Measurements from ENCODE around the gene CACNA1B.
A peak's percentile ranks its signal among the peaks of the same experiment; 100 is the strongest.
"Not testable (repeated sequence)": the region's sequence is repeated elsewhere in the genome, so short reads cannot be mapped to it uniquely, and the experiment has no call there.

Gene CACNA1B

GRCh38 chr9:138121438-138122050 lies 244.0 kb downstream of the CACNA1B start:
- no peak for DNase-seq

- no peak for DNase-seq
Observed at GRCh38 chr9:138122201-138122600, 244.6 kb downstream of the CACNA1B start.

DNA sequence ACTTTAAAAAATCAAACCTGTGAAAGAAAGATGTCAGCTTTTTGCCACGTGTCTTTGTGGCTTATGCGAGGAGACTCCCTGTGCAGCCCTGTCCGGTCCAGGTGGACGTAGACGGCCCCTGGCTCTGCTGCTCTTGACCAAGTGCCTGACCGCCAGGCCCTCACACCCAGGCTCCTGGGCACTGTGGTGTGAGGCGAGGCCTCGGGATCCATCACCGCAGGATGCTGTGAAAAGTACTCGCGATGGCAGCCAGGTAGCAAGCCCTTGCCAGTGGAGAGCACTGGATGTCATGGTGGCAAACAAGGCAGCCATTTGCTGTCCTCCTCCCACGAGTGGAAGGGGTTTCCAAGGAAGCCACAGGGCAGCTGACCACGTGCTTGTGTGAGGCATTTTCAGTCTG lies 245.1 kb downstream of the CACNA1B start:
- no peak for DNase-seq

- DNase-seq, result no peak
Observed at GRCh38 chr9:138123086-138123485, 245.5 kb downstream of the CACNA1B start.

- peak; percentile 78 for DNase-seq
Observed at GRCh38 chr9:138126090-138126857, 248.7 kb downstream of the CACNA1B start.

- DNase-seq, result not testable (repeated sequence)
Observed at GRCh38 chr9:138126858-138127584, 249.4 kb downstream of the CACNA1B start.

GRCh38 chr9:138128027-138128426 lies 250.4 kb downstream of the CACNA1B start:
- DNase-seq, result not testable (repeated sequence)

GRCh38 chr9:138129318-138129717 lies 251.7 kb downstream of the CACNA1B start:
- DNase-seq, result not testable (repeated sequence)

- not testable (repeated sequence) for DNase-seq
Observed at GRCh38 chr9:138132946-138133705, 255.5 kb downstream of the CACNA1B start.

GRCh38 chr9:138134581-138134980 lies 257.0 kb downstream of the CACNA1B start:
- DNase-seq, result not testable (repeated sequence)

- DNase-seq, result not testable (repeated sequence)
Observed at GRCh38 chr9:138139096-138139495, 261.5 kb downstream of the CACNA1B start.

- DNase-seq, result peak; percentile 10
Observed at GRCh38 chr9:138140980-138141379, 263.4 kb downstream of the CACNA1B start.

DNA sequence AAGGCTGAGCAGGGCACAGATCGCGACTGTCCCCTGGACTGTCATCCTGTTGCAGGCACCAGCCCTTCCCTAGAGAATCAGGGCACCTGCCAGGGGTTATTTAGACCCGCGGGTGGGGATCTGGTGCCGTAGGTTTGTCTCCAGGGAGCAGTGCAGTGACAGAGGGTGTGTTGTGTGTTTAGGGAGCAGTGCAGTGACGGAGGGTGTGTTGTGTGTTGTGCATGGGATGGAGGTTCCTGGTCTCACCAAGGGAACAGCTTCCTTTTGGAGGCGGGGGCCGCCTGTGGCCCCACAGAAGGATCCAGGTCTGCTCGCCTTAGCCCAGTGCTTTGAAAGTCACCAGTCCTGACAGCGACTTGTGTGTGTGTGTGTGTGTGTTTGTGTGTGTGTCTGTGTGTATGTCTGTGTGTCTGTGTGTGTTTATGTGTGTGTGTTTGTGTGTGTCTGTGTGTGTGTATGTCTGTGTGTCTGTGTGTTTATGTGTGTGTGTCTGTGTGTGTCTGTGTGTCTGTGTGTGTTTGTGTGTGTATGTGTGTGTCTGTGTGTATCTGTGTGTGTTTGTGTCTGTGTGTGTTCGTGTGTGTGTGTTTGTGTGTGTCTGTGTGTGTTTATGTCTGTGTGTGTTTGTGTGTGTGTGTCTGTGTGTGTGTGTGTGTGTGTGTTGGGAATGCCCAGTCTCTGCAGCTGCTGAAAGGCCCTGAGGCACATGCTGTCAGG lies 265.1 kb downstream of the CACNA1B start:
- DNase-seq, result peak; percentile 10

GRCh38 chr9:138143491-138143890 lies 265.9 kb downstream of the CACNA1B start:
- peak; percentile 7 for DNase-seq

DNA sequence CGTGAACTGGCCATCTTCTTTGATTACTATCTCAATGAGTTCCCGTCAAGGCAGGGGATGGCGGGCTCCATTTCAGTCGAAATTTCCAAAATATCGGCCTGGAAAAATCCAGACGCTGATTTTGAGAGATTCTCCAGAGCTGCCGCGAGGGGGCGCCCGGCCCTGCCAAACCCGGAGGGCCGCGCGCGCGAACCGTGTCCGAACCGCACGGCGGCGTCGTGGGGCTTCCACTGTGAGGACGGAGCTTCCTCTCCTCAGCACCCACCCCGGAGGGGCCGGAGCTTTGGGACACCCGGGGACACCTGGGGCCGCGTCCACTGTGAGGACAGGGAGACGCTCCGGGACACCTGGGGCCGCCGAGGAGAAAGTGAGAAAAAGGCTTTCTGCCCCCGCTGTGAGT lies 270.0 kb downstream of the CACNA1B start:
- DNase-seq, result peak; percentile 66

DNA sequence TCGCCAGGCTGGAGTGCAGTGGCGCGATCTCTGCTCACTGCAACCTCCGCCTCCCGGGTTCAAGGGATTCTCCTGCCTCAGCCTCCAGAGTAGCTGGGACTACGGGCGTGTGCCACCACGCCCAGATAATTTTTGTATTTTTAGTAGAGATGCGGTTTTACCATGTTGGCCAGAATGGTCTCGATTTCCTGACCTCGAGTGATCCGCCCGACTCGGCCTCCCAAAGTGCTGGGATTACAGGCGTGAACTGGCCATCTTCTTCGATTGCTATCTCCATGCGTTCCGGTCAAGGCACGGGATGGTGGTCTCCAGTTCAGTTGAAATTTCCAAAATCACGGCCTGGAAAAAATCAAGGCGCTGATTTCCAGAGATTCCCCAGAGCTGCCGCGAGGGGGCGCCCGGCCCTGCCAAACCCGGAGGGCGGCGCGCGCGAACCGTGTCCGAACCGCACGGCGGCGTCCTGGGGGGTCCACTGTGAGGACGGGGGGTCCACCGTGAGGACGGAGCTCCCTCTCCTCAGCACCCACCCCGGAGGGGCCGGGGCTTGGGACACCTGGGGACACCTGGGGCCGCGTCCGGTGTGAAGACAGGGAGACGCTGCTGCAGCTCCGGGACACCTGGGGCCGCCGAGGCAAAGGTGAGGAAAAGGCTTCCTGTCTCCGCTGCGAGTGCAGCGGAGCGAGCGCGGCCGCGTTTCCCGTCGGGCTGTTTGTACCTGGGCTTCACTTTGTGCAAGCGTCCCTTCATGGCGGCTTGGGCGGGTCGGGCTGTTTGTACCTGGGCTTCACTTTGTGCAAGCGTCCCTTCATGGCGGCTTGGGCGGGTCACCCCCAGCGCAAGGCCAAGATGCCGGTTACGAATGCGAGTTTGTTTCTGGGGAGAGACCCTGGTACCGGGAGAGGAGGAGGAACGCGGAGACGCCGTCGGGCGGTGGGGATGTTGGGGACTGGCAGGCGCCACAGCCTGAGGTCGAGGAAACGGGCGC lies 272.4 kb downstream of the CACNA1B start:
- peak; percentile 38 for DNase-seq

DNA sequence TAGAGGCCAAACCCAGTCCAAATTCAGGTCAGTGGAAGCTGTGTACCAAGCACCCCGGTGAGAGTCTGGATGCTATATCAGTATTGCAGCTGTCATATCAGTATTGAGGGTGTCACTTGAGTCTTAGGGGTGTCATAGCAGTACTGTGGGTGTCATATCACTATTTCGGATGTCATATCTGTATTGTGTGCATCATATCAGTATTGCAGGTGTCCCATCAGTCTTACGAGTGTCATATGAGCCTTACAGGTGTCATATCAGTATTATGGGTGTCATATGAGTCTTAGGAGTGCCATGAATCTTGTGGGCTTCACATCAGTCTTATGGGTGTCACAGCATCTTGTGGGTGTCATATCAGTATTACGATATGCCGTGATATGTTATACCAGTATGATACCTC lies 278.2 kb downstream of the CACNA1B start:
- DNase-seq, result not testable (repeated sequence)

- not testable (repeated sequence) for DNase-seq
Observed at GRCh38 chr9:138166793-138167192, 289.2 kb downstream of the CACNA1B start.
